Endothelial cell of umbilical vein (primary cell): ENCODE measurements around the gene KRT34. TPM values are rescaled to one million over a fixed set of nuclear protein-coding genes. Genes with fewer than 3 reads are reported as not detected.
"Not testable (repeated sequence)": the region's sequence is repeated elsewhere in the genome, so short reads cannot be mapped to it uniquely, and the experiment has no call there.

Experiments used
- BruUV-seq: library from RNA; stranded (reverse); fragments of 400-500 nt; replicated peaks from 2 replicates; lab custom pipeline; 2021; lab: Mats Ljungman, UMichigan
- CTCF ChIA-PET: fragments of 300-600, 350-600 bp; sonication (Branson Sonifier 250); formaldehyde crosslinking; loops from one replicate; lab custom pipeline; 2021; ENCODE audit warnings: antibody characterized with exemption, inconsistent platforms; lab: Charles Lee
- POLR2A ChIA-PET: fragments of 300-600, 350-600 bp; sonication (Branson Sonifier 250); formaldehyde crosslinking; loops from one replicate; lab custom pipeline; 2021; ENCODE audit warnings: antibody characterized with exemption, inconsistent platforms; lab: Charles Lee
- DNase-seq: peaks from one replicate; pipeline ENCODE4 v3.0.0-alpha.2; 2011; ENCODE audit warnings: low read depth, low spot score
- FAIRE-seq: peaks from 2 replicates; lab custom pipeline; 2011; peaks lifted over from hg19 to GRCh38; lab: Jason Lieb, UNC
- H2AFZ ChIP-seq: 2 replicates; pipeline ENCODE4 v1.6.0; 2012; ENCODE audit warnings: low read depth, low read length, control low read depth, inconsistent platforms
- H3K27ac ChIP-seq: 2 replicates; pipeline ENCODE4 v1.5.1; 2011; ENCODE audit warnings: low read depth, mild to moderate bottlenecking, control low read depth, low read length, moderate library complexity; ENCODE audit not compliant: insufficient read depth
- H3K27me3 ChIP-seq, 2 experiments: 2 replicates each; pipeline versions ENCODE4 v1.6.0 to v1.6.1; 2011; ENCODE audit warnings: low read length in 2 of 2, mixed read lengths in 1 of 2; ENCODE audit not compliant: control insufficient read depth in 2 of 2, insufficient read depth in 2 of 2
- H3K36me3 ChIP-seq, 2 experiments: 2 replicates in 1 of 2; 3 replicates in 1 of 2; pipeline ENCODE4 v1.5.1; 2011; ENCODE audit warnings: low read length in 2 of 2, mild to moderate bottlenecking in 1 of 2, moderate library complexity in 1 of 2; ENCODE audit not compliant: control insufficient read depth in 2 of 2, insufficient read depth in 2 of 2; ENCODE audit errors: extremely low read depth in 1 of 2
- H3K4me1 ChIP-seq: 3 replicates; pipeline ENCODE4 v1.5.1; 2011; ENCODE audit warnings: mild to moderate bottlenecking, low read length; ENCODE audit not compliant: control insufficient read depth, insufficient read depth; ENCODE audit errors: extremely low read depth
- H3K4me2 ChIP-seq: 2 replicates; pipeline ENCODE4 v1.6.1; 2011; ENCODE audit warnings: low read length, control low read depth, mixed read lengths; ENCODE audit not compliant: insufficient read depth
- H3K4me3 ChIP-seq, 3 experiments: fragments of 200-600 bp in 1 of 3; sonication (generic), shearing (Covaris generic) in 1 of 3; replicated peaks in 1 of 3; 2 replicates each; pipeline ENCODE4 v1.5.1; 2011 to 2016; ENCODE audit warnings: control low read depth in 3 of 3, low read length in 3 of 3, mild to moderate bottlenecking in 2 of 3, inconsistent platforms in 1 of 3, low read depth in 1 of 3, moderate library complexity in 1 of 3; ENCODE audit not compliant: insufficient read depth in 1 of 3
- H3K79me2 ChIP-seq: 2 replicates; pipeline ENCODE4 v1.6.0; 2012; ENCODE audit warnings: low read length, inconsistent platforms; ENCODE audit not compliant: control insufficient read depth, insufficient read depth
- H3K9ac ChIP-seq: replicated peaks from 2 replicates; pipeline ENCODE3; 2011; ENCODE audit warnings: low read length, control low read depth; ENCODE audit not compliant: insufficient read depth; ENCODE audit errors: extremely low read depth
- H3K9me1 ChIP-seq: replicated peaks from 3 replicates; pipeline ENCODE4 v1.6.0; 2011; ENCODE audit warnings: mild to moderate bottlenecking, low read length; ENCODE audit not compliant: control insufficient read depth, insufficient read depth; ENCODE audit errors: extremely low read depth
- H3K9me3 ChIP-seq: replicated peaks from 2 replicates; pipeline ENCODE4 v1.5.1; 2012; ENCODE audit warnings: low read length, inconsistent platforms; ENCODE audit not compliant: control insufficient read depth, insufficient read depth
- H4K20me1 ChIP-seq: replicated peaks from 2 replicates; pipeline ENCODE3; 2011; ENCODE audit warnings: mild to moderate bottlenecking, low read length; ENCODE audit not compliant: control insufficient read depth, insufficient read depth; ENCODE audit errors: extremely low read depth
- CTCF ChIP-seq, 2 donors: IDR thresholded peaks; 1 replicate in 1 of 2; 2 replicates in 1 of 2; pipeline ENCODE4 v1.5.1; 2011; ENCODE audit warnings: low read length in 2 of 2, mild to moderate bottlenecking in 2 of 2, moderate library complexity in 2 of 2, control low read depth in 1 of 2, inconsistent platforms in 1 of 2, low read depth in 1 of 2; ENCODE audit not compliant: insufficient read depth in 1 of 2; ENCODE audit errors: extremely low read depth in 1 of 2
- EZH2 ChIP-seq: IDR thresholded peaks from 2 replicates; pipeline ENCODE4 v1.6.1; 2012; ENCODE audit warnings: borderline replicate concordance, low read depth, mild to moderate bottlenecking, moderate library complexity, low read length, inconsistent platforms; ENCODE audit not compliant: severe bottlenecking
- FOS ChIP-seq: IDR thresholded peaks from 2 replicates; pipeline ENCODE4 v1.6.1; 2011; ENCODE audit warnings: mild to moderate bottlenecking, low read length, moderate library complexity, borderline replicate concordance; ENCODE audit not compliant: insufficient read depth
- GATA2 ChIP-seq: IDR thresholded peaks from 2 replicates; pipeline ENCODE4 v1.7.0; 2011; ENCODE audit warnings: low read depth, mild to moderate bottlenecking, moderate library complexity, mixed read lengths, low read length; ENCODE audit not compliant: insufficient read length, insufficient read depth
- JUN ChIP-seq: IDR thresholded peaks from 2 replicates; pipeline ENCODE4 v1.6.1; 2011; ENCODE audit warnings: borderline replicate concordance, low read depth; ENCODE audit not compliant: insufficient read length, insufficient read depth
- MYC ChIP-seq: IDR thresholded peaks from one replicate; pipeline ENCODE4 v1.6.1; 2011; ENCODE audit warnings: mild to moderate bottlenecking, low read depth, low read length
- POLR2A ChIP-seq: IDR thresholded peaks from 2 replicates; pipeline ENCODE4 v1.6.1; 2012; ENCODE audit warnings: low read depth, mild to moderate bottlenecking, control low read depth, low read length
- POLR2AphosphoS5 ChIP-seq: IDR thresholded peaks from 2 replicates; pipeline ENCODE4 v1.6.1; 2012; ENCODE audit warnings: low read depth, mild to moderate bottlenecking, control low read depth, low read length, moderate library complexity; ENCODE audit not compliant: insufficient read depth
- dilution Hi-C: fragments of 300-500 bp; cut with MboI; formaldehyde crosslinking; loops from one replicate; pipeline ENCODE4 v1.15.0; 2019; ENCODE audit warnings: low sequenced_read_pairs; ENCODE audit not compliant: extremely low pct_ligation_motif_present
- intact Hi-C: fragments of 100-400 bp; cut with micrococcal nuclease; formaldehyde crosslinking; loops from one replicate; pipeline ENCODE4 v1.10.0; 2022
- polyA plus RNA-seq, 4 experiments: library from polyadenylated mRNA; depleted of rRNA in 3 of 4; stranded (reverse) in 3 of 4; unstranded in 1 of 4; fragments of >200 nt; gene quantifications; 2 replicates each; pipeline versions ENCODE4 v1.2.1 to v1.2.3, GENCODE V29; 2011 to 2012; ENCODE audit warnings: missing spikeins in 1 of 4
- total RNA-seq: library from RNA; stranded (reverse); gene quantifications from 2 replicates; pipeline ENCODE4 v1.2.3, GENCODE V29; 2021
- TF ChIP-seq, protein P1 (sequence below): IDR thresholded peaks from 2 replicates; pipeline ENCODE4 v1.6.1; 2011; ENCODE audit not compliant: insufficient read depth, insufficient read length

Gene KRT34
- total and polyA plus RNA-seq, 2 donors (not counting 3 experiments of a cell fraction or from before 2014, with no cell fraction given) = not detected

DNA sequence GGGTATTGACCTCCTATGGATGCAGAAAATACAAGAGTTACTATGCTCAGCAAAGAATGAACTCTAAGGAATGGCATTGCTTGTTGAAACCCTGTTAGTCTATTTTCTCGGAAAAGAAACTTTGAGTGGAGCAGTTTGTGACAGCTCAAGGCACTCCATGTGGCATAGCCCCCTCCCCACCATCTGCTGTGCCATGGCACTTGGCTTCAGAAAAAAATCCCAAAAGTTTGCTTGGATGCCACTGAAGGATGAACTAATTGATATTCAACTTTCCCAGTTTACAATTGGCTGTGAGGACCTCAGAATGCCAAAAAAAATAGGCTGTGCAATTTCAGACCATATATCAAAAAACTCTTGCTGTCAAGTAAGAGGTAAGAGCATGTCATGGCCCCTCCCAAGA lies 13.5 kb upstream of the KRT34 start:
- no TSS peak for BruUV-seq
- Histone ChIP-seq H3K27ac (no peak overlapping the region), H3K9me3 (no peaks in the 10 kb centered on the region), H3K36me3 (no peaks in the 10 kb centered on the region), H3K79me2 (no peaks in the 10 kb centered on the region), H2AFZ (no peak overlapping the region), H3K4me2 (no peak overlapping the region), H3K9ac (no peak overlapping the region), H3K4me3 (no peak overlapping the region), H3K4me1 (no peaks in the 10 kb centered on the region), H3K27me3 (peaks cover 10 to 26% of the 10 kb centered on the region in 2 experiments), H3K9me1 (no peaks in the 10 kb centered on the region), H4K20me1 (no peaks in the 10 kb centered on the region)
- TF ChIP-seq, protein P1, sequence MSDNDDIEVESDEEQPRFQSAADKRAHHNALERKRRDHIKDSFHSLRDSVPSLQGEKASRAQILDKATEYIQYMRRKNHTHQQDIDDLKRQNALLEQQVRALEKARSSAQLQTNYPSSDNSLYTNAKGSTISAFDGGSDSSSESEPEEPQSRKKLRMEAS = no peak
- TF ChIP-seq EZH2 (no peak), POLR2A (no peak), POLR2AphosphoS5 (no peak), JUN (no peak), GATA2 (no peak), CTCF (IDR thresholded peaks at IDR 0.05; ENCODE audit: extremely low read depth in 1 of 2, insufficient read depth in 1 of 2, low read depth in 1 of 2, low read length in 2 of 2) (no peak), FOS (no peak), MYC (no peak)
- intact Hi-C loops (no loop called here), dilution Hi-C loops (no loop called here)
- CTCF ChIA-PET = interaction anchor here (0.6 kb wide), 1 partner anchor 1320 kb away, joined by 3 read pairs; no protein-coding TSS in a partner anchor
- POLR2A ChIA-PET = no interaction called here
- DNase-seq = no peak
- no peak for FAIRE-seq

- CTCF ChIA-PET = interaction anchor here (0.6 kb wide), 1 partner anchor 1319 kb away, joined by 3 read pairs; no protein-coding TSS in a partner anchor
- dilution Hi-C loops, H3K27ac ChIP-seq, H3K4me1 ChIP-seq, FAIRE-seq, H3K79me2 ChIP-seq, intact Hi-C loops, DNase-seq, H3K36me3 ChIP-seq, POLR2A ChIA-PET, H3K9ac ChIP-seq, H2AFZ ChIP-seq, BruUV-seq, H3K9me3 ChIP-seq, H3K9me1 ChIP-seq, H3K4me3 ChIP-seq, H4K20me1 ChIP-seq, H3K4me2 ChIP-seq: not testable (repeated sequence)
- peaks cover 9 to 23% of the 10 kb centered on the region in 2 experiments for H3K27me3 ChIP-seq
Observed at GRCh38 chr17:41395044-41395443, 12.9 kb upstream of the KRT34 start.
